NCI-H1694 (cell line): ENCODE data around the gene MTCL1.

Experiments
- DNase-seq: peaks from one replicate; lab custom pipeline; 2025; lab: John Stamatoyannopoulos, UW

Gene MTCL1

DNA sequence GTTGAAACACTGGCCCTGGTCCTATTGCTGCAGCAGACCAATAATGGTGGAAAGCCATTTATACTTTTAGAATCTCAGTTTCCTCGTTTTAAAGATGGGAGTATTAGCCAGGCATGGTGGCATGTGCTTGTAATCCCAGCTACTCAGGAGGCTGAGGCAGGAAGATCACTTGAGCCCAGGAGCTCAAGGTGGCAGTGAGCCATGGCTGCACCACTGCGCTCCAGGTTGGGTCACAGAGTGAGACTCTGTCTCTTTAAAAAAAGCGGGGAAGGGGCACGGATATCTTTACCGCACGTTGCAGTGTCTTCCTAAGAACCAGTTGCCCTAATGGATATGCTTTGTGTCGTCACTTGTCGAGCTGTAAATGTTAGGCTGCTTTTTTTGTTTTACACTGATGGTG is 8.3 kb downstream of the MTCL1 start:
- no peak for DNase-seq

DNA sequence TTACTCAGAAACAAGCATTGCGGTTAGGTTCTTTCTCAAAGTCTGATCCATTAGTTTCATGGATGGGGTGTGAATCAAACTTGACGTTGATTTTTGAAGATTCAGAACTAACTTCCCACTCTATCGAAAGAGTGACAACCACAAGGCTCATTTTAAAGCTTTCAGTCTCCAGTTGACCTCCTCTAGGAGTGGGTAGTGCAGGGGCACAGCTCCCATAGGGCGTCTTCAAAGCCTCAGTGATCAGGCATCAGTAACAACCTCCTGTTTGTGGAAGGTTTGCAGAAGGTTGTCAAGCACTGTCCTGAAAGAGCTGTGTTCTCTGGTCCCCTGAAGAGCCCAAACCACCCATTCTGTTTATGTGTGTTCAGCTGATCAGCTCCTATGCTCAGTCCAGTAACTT is 10.2 kb downstream of the MTCL1 start:
- no peak for DNase-seq

GRCh38 chr18:8717011-8717770 is 11.8 kb downstream of the MTCL1 start:
- DNase-seq = no peak

- no peak for DNase-seq
Measured at GRCh38 chr18:8718401-8718913, 13.1 kb downstream of the MTCL1 start.

- DNase-seq = no peak
Measured at GRCh38 chr18:8719192-8719591, 13.8 kb downstream of the MTCL1 start.

DNA sequence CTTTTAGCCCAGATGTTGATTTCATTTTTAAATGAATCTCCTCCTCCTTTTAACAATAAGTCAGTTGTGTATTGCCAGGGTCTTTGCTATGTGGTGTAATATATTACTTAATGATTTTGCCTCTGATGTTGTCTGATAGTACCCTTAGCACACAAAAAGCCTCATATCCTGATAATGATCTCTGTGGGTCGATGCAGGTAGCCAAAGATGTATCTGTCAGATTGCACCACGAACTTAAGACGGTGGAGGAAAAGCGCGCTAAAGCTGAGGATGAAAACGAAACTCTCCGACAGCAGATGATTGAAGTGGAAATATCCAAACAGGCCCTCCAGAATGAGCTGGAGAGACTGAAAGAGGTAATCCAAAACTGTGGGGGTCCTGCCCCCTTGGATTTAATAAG is 14.8 kb downstream of the MTCL1 start:
- DNase-seq = no peak

DNA sequence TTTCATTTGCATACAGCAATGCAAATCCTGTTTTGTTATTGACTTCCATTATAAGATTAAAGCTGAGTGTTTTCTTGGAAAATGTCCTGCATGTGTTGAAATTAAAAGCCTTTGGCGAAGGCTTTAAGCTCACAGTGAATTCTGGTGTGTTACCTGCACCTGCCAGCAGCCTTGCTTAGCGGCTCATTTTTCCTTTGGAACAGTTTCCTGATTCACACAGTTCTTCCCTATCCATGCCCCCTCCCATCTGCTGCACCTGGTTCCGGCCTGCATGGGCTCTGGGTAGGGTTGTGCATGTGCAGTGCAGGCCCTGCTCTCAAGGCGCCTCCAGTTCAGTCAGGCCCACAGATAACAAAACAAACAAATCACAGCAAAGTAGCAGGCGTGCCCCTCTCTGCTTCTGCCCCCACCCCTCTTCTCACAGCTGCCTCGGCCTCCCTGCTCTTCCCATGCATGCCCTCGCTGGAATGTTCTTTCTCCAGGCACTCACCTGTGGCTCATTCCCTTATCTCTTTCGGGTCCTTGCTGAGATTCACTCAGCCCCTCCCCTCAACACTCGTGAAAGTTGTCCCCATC is 15.8 kb downstream of the MTCL1 start:
- DNase-seq = no peak

DNA sequence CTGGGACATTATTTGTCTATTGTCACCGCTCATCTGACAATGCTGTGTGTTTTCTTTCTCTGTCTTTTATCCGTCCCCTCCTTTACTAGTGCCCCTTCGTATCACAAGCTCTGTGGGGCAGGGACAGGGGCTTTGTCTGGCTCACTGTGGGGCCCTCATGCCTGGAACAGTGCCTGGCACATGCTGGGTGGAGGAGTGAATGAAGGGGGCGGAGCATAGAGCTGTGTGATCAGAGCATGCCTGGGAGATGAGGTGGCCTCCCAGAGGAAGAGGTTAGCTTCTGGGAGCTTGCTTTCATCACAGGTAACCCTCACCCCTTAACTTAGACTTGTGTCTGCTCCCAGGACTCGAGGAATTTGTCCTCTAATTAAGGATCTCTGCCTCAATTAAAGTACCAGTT is 16.4 kb downstream of the MTCL1 start:
- DNase-seq = no peak

DNA sequence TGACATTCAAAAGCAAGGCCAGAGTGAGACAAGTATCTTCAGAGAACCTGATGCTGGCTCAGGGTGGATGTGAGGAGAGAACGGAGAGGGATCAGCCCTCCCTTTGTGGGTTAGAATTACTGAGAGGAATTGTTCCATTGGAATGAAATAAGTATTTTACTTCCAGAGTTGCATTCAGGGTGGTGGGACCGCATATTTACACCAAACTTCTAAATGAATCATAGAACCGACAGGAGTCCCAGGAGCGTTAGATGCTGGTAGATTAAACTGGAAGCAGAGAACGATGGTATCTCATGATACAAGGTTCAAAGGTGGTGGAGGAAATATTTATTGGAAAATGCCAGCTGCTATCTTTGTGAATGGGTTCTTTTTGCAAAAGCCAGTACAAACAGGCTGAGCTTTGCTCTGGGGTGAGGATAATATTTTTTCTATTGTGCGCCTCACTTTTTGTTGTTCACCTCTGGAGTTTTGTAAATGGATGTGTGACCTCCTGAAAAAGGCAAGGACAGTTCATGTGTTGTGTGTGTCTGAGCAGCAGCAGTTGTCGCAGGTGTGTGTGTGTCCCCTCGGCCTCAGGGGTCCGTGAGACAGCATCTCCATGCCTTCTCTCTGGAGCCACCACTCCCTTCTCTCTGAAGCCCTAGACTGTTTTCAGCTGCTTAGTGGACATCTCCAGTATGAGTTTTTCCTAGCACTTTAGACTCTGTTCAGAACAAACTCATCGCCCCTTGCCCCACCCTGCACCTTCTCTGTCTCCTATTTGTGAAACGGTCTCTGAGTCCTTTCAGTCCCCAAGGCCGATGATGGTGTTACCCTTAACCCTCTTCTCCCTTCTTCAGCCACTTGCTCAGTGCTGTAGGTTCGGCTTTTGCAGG is 17.8 kb downstream of the MTCL1 start:
- DNase-seq = no peak

GRCh38 chr18:8724452-8724851 is 19.1 kb downstream of the MTCL1 start:
- DNase-seq = peak; percentile 16

DNA sequence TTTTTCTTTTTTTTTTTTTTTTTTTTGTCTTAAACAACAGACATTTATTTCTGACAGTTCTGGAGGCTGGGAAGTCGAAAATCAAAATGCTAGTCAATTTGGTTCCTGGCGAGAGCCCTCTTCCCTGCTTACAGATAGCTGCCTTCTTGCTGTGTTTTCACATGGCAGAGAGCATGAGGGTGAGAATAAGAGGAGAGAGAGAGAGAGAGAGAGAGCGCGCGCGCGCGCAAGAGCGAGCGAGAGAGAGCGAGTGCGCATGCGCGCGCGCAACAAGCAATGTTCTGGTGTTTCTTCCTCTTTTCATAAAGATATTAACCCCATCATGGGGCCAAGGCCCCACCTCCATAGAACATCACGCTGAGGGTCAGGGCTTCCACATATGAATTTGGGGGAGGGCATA is 20.9 kb downstream of the MTCL1 start:
- no peak for DNase-seq

GRCh38 chr18:8726963-8727705 is 21.8 kb downstream of the MTCL1 start:
- DNase-seq = no peak

GRCh38 chr18:8730080-8730827 is 24.9 kb downstream of the MTCL1 start:
- no peak for DNase-seq

DNA sequence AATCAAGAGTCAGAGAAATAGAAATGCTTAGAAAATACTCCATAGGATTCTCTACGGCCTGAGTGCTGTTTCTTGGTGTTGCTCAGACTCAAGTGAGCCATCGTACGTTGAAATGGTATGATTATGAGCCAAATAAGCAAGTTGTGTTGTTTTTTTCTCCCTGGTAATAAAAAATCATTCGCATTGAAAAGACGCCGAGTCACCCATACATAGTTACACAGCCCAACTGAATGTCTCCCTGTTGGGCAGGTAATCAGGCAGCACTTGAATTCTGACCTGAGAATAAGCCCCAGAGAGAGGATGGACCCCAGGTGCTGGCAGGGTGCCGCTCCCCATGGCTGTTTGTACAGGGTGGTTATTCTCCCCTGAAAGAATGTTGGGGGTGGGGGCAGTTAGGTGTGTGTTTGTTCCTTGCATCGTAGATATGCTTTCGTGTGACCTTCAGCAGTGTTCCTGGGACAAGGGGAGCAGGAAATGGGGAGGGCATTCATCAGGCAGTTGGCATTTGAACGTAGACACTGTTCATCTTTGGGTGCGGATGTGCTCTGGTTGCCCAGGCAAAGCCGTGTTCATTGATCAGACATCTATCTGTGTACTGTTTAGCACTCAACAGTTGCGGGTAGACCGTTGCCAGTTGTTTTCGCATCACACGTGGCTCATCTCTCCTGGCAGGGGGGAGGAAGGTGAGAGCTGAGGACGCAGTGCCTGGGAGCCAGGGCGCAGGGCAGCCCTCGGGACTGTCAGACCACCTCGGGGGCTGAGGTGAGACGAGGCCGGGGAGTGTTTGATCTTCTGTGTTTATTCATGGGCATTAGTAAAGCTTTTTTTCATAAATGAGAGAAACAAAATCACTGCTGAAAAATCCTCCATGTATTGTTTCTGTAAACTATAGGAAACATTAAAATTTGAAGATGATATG is 27.3 kb downstream of the MTCL1 start:
- DNase-seq = no peak

DNA sequence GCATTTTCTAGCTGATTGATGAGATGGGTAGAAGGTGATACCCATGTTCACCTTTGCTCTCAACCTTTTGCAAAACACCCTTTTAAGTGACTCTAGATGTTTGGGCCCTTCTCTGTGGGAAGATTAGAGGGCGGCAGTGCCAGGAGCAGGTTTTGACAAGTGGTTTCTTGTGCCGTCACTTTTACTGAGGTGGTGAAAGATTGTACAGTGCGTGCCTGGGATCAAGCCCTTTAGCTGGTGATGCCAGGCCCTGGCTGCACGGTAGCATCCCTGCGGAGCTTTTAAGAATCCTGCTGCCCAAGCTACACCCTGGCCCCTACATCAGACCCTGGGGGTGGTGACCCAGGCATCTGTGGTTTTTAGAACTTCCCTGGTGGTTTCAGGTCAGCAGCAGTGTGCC is 29.1 kb downstream of the MTCL1 start:
- DNase-seq = no peak

DNA sequence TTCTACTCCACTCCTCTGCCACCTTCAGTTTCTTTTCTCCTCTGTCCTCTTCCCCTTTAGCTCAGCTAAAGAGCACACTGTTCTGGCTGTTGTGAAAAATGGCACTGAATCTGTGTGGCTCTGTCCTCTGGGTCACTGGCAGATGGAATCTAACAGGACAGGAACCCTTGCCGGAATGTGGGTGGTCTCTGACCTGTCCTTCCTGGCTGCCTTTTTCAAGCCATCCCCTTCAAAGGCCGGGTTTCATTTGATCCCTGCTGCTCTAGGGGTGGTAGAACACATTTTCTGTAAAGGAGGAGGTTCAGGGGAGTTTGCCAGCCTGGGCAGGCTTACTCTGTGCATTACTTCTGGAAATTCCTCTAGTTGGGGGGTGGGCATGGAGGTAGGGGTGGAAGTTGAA is 29.9 kb downstream of the MTCL1 start:
- DNase-seq = no peak

- DNase-seq = peak; percentile 13
Measured at GRCh38 chr18:8741117-8741516, 35.8 kb downstream of the MTCL1 start.

GRCh38 chr18:8741532-8741931 is 36.2 kb downstream of the MTCL1 start:
- peak; percentile 73 for DNase-seq

DNA sequence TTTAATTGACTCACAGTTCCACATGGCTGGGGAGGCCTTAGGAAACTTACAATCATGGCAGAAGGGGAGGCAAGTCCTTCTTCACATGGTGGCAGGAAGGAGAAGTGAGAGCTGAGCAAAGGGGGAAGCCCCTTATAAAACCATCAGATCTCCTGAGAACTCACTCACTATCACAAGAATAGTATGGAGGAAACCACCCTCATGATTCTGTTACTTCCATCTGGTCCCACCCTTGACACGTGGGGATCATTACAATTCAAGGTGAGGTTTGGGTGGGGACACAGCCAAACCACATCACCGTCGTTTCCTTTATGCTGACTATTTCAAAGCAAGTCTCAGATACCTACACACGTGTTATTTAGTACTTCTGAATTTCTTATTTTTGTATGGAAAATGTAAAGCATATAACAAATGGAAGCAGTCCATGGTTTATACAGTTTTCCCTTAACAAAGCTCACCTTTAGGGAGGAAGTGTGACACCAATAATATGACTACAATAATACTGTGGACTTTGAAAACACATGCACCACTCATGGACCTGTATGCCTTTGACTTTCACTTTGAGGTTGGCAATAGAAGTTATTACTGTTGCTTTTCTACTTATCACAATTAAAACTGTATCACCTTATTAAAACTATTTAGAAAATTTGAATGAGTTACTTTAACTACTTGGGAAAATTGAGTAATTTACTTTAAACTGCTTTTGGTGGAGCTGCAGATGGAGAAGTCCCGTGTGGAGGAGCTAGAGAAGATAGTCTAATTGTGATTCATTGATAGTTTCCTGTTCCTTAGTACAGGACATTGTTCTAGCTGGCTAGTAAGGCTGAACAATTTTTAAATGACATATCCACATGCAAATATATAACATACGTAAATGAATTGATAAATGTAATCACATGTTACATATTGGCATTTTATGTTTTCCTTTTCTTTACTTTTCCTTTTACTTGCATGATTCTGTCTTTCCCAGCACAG is 37.3 kb downstream of the MTCL1 start:
- no peak for DNase-seq
